Measurements from ENCODE around the gene ADD3.
A peak's percentile ranks its signal among the peaks of the same experiment; 100 is the strongest.

Gene ADD3

DNA sequence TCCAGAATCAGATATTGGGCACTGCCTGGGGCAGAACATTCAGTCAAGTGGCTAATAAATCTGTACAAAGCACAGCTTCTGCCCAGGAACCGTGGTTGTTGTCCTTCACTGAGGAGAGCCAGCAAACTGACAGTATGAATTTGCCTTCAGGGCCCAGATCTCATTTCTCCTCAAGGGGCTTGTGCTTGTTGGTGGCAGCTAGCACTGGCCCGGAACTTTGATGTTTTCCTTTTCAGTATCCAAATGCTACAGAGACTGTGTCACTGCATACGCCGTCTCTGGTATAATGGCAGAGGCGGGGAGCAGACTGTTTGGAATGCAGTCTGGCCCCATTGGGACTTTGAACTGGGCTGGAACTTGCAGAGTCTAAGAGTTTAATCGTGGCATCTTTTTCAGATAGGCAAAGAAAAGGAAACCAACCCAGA lies 30.4 kb upstream of the ADD3 start:
- no peak for TF ChIP-seq CTCF (IDR thresholded peaks at IDR 0.05; ENCODE audit: low read depth, low read length, missing control alignments)

GRCh38 chr10:109978481-109978880 lies 29.3 kb upstream of the ADD3 start:
- TF ChIP-seq CTCF (IDR thresholded peaks at IDR 0.05; ENCODE audit: low read depth, low read length, missing control alignments) = peak; percentile 82
- no peak for DNase-seq (ENCODE audit: low read depth)
- no peak overlapping the region for H3K4me3 ChIP-seq (ENCODE audit: low read depth, low read length)

More for the DNA sequence above, 30.4 kb upstream of the ADD3 start:
- no peak for DNase-seq (ENCODE audit: low read depth)
- H3K4me3 ChIP-seq (ENCODE audit: low read depth, low read length) = no peak overlapping the region

DNA sequence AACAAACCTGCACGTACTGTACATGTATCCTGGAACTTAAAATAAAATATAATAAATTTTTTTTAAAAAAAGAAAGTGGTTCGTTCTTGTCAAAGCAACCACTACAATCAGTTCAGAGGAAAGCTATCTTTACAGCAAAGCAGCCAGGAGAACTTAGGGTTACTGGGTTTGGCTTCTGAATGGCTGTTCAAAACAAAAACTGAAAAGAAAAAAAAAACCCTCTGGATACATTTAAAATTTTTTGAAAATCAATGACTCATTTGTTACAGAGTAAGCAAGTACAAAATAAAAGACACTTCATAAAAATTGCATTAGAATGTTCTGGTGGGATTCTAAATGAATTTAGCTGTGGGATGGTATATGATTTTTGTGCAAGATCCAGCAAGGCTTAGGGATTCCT lies 28.6 kb upstream of the ADD3 start:
- no peak for TF ChIP-seq CTCF (IDR thresholded peaks at IDR 0.05; ENCODE audit: low read depth, low read length, missing control alignments)
- H3K4me3 ChIP-seq (ENCODE audit: low read depth, low read length) = no peak overlapping the region
- DNase-seq (ENCODE audit: low read depth) = no peak

- no peak for DNase-seq (ENCODE audit: low read depth)
- TF ChIP-seq CTCF (IDR thresholded peaks at IDR 0.05; ENCODE audit: low read depth, low read length, missing control alignments) = no peak
- H3K4me3 ChIP-seq (ENCODE audit: low read depth, low read length) = no peak overlapping the region
Measured at GRCh38 chr10:109981650-109982049, 26.1 kb upstream of the ADD3 start.

- TF ChIP-seq CTCF (IDR thresholded peaks at IDR 0.05; ENCODE audit: low read depth, low read length, missing control alignments) = no peak
- no peak for DNase-seq (ENCODE audit: low read depth)
- H3K4me3 ChIP-seq (ENCODE audit: low read depth, low read length) = no peak overlapping the region
Measured at GRCh38 chr10:109982123-109982522, 25.7 kb upstream of the ADD3 start.

DNA sequence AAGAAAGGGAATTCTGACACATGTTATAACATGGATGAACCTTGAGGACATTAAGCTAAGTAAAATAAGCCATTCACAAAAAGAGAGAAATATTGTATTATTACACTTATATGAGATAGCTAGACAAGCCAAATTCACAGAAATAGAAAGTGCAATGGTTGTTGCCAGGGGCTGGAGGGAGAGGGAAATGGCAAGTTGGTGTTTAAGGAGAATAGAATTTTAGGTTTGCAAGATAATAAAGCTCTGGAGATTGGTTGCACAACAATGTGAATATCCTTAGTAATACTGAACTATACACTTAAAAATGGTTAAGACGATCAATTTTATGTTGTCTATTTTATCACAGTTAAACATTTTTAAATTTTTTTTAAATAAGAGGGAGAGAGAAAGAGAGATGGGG lies 25.0 kb upstream of the ADD3 start:
- no peak overlapping the region for H3K4me3 ChIP-seq (ENCODE audit: low read depth, low read length)

More for the DNA sequence above, 25.0 kb upstream of the ADD3 start:
- DNase-seq (ENCODE audit: low read depth) = no peak
- no peak for TF ChIP-seq CTCF (IDR thresholded peaks at IDR 0.05; ENCODE audit: low read depth, low read length, missing control alignments)
